MV-4-11 (cell line): Measurements from ENCODE around the gene SHB.

Experiments
- DNase-seq: peaks from one replicate; lab custom pipeline; 2025; lab: John Stamatoyannopoulos, UW

SHB gene

DNA sequence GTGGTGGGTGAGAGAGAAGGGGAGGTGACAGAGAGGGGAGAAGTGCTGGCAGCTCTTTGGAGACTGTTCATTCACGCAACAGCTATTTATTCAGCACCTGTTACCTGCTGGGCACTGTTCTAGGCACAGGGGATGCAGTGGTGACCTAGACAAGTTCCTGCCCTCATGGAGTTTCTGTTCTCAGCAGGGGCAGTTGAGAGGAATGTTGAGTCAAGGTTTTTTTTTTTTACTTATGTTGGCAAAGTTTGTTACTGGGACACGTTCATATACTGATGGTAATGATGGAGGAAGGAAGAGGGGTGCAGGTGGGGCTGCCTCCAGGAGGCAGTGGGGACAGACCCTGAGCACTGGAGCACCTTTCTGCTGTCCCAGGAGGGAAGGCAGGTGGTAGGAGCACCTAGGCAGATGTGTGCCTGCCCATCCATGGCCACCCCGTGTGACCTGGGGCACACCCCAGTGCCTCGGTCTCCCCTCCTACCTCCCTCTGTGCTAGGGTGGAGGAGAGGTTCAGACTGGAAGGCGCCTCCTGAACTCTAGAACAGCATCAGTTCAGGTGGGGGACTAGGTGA, 115.7 kb downstream of the SHB start:
- DNase-seq: no peak

DNA sequence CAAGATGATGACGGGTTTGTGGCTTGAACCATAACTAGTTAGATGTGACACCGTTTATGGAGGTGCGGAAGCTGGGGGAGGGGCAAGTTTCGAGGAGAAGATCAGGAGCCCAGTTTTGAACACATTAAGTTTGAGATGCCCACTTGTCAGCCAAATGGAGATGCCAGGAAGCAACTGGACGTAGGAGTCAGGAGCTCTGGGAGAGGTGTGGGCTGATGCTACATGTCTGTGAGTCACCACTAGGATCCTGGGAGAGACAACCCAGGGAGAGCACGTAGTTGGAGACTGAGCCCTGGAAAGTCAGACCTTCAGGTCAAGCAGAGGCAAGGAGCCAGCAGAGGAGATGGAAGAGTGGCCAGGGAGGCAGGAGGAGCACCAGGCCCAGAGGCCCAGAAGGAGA, 116.3 kb downstream of the SHB start:
- DNase-seq: no peak

DNA sequence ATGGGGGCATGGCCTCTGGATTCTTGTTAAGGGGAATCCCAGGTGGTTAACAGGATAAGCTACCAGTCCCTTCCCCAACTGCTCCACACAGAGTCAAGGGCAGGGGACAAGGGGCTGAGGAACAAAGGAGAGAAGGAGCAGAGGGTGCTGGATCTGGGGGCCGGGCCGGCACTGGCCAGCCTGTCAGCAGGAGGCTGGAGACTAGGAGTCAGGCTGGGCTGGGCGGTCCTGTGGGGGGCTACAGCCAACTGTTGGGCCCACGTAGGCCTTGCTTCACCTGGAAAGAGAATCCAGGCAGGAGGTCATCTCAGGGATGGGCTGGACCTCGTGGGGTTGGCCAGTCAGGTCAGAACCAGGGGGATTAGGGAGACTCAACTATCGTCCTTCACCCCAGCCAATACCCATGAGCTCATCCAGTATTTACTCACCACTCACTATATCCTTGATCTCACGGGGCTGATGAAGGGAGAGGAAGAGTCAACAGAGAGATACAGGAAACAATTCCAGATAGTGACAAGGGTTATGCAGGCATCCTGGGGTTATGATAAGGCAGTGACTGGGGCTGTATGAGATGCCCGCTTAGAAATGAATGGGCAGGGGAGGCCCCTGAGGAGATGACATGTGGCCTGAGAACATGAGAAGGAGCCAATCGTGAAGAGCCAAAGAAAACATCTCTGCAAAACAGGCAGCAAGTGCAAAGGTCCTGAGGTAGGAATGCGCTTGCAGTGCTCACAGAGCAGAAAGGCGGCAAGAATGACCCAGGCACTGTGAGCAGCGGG, 117.2 kb downstream of the SHB start:
- DNase-seq: no peak

DNA sequence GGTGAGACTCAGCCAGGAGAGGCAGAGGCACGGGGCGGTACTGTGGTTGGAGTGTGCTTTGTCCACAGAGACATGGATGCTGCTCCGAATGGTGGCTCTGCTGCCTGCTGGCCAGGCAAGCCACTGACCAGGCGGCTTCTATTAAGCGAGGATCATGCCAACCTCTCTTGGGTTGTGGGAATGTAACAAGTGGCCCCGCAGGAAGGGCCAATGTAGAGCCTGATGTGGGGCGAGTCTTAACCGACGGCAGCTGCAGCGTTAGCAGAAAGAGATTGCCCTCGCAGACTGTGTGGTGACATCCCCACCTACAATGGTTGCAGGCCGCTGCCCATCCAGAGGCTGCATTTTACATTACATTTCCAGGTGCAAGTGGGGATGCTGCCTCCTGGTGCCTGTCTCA, 118.5 kb downstream of the SHB start:
- DNase-seq: no peak

DNA sequence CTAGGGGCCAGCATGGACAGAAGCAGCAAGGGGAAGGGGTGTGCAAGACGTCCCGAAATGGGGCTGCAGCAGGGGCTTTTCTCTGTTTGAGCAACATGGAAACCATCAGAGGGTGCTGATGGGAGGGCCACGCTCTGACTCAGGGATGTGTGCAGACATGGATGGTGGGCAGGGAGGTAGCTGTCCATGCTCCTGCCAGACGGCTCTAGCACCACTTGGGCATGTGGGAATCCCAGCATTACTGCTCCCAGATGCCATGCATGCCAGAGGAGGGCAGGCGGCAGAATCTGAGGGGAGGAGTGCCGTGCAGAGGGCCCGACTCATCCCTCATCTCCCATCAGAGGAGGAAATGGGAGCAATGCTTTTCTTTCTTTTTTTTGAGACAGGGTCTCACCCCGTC, 119.5 kb downstream of the SHB start:
- no peak for DNase-seq

DNA sequence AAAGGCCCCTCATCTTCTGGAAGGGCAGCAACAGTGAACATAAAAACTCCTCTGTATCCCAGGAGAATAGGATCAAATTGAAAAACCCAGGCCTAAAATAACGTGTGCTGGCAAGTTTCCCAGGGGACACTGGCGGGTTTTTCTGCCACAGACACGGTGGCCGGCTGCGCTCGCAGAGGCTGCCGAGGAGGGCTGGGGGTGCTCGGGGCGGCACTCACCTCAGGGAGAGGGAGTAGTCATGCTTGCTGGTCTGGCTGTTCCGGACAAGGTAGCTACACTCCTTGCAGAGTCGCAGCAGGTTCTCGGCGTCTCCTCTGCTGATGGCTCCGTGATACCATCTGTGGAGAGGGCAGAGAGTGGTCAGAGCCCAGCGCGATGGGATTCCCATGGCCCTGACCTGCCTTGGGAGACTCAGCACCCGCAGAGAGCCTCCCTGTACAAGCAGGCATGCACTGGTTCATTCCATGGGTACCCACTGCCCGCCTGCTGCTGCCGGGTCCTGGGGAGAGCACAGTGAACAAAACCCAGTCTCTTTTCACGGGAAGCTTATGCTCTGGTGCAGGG, 120.5 kb downstream of the SHB start:
- DNase-seq: no peak

DNA sequence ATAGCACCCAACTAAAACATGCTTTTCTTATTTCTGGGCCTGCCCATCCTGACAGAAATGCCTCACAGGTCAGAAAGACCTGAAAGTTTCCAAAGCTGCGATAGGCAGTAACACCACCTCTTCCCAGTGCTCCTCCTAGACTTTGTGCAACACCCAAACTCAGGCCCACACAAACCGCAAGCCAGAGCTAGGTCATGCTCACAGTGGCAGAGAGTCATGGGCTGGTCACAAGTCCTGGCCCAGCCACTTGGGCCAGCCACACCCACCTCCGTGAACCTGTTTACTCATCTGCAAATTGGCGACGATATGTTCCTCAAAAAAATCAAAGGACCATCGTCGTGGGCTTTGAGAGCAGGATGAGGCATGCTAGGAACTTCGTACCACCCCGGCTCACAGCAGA, 121.0 kb downstream of the SHB start:
- no peak for DNase-seq

DNA sequence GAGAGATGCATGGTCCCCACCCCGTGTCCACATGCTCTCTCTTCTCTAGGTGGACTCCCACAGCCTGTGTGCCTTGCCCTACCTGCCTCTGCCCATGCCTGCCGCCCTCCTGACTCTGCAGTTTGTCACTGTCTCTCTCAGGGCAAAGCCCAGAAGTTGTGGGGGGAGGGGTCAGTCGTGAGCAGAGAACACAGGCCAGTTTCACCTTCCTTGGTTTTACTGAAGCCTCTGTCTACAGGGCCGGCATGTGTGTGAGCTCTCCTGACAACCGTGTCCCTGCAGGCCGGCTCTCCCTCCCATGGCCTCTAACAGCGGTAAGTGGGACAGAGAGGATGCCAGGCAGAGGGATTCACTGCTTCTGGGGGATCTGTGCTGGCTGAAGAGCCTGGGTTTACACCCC, 121.6 kb downstream of the SHB start:
- DNase-seq: no peak

DNA sequence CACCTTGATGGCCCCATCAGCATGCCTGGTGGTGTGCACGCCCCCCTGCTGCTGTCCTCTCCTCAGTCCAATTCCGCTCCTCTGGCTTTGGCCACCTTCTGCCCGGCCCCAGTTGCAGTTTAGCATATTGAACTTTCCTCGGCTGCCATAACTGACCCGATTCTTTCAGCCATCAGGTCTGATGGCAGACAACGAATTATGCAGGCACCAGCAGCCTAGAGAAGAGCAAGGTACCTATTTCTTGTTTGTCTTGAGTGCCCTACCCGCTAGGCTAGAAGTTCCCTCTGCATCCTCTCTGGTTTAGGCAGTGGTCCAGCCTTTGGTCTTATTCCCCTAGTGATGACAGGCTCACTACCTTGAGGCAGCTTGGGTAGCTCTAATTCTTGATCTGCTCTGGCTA, 122.1 kb downstream of the SHB start:
- no peak for DNase-seq

DNA sequence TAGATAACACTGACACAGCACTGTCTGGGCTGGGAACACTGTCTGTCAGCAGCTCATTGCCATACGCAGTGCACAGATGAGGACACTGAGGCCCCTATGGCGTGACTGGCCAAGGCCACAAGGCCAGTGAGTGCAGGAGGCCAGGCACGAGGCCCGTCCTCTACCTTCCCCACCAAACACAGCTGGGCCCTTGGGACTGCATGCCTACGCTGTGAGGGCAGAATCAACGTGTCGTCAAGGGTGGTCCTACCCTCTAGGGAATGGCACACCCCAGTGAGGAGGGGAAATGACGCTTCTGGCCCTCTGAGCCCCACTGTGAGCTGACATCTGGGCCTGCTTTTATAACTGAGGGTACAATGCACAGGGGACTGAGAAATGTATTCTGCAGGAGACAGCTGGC, 123.0 kb downstream of the SHB start:
- no peak for DNase-seq

DNA sequence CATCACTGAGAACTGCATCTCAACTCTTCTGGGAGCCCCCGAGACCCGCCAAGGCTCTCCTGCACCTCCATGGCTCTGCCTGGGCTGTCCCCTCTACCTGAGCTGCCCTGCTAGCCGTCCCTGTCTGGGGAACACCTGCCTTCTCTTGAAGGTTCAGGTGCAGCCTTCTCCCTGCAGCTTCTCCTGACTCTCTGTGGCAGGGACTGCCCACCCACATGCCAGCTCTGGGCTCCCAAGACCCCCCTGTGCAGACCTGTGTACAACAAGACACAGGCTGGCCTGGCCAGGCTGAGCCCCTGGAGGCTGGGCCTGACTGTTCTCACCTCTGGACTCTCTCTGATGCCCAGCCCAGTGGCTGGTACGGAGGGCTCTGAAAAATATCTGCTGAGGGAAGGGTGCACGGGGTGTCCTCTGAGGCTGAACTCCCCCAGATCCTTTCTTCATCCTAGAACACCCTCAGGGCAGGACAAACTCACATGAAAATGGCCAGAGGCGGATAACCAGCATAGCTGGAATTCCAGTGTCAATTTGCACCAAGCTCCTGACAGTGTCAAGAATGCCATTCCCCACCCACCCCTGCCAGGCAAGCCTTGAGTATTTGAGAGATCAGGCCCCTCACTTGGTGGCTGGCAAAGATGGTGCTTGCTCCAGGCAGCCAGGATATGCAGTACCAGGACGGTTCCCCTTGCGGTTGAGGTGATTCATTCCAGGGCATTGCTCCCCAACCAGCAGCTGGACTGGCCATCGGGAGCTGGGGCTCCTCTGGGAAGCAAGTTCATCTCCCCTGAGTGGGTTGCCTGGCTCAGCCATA, 124.2 kb downstream of the SHB start:
- DNase-seq: no peak

DNA sequence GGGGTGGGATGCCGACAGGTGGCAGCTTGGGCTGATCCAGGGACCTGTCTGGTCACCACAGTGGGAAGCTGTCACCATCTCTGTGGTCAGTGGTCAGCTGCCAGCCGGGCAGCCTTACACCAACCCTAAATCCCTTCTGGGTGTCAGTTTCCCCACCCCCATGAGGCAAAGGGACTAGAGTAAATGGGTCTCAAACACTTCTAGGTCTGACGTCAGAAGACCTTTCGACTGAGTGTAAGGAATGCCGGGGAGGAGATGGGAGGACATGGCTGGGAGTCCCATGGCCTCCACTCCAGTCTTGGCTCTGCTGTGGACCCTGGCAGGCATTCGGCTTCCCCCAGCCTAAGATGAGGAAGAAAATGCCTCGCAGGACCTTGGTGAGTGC, 124.8 kb downstream of the SHB start:
- no peak for DNase-seq

DNA sequence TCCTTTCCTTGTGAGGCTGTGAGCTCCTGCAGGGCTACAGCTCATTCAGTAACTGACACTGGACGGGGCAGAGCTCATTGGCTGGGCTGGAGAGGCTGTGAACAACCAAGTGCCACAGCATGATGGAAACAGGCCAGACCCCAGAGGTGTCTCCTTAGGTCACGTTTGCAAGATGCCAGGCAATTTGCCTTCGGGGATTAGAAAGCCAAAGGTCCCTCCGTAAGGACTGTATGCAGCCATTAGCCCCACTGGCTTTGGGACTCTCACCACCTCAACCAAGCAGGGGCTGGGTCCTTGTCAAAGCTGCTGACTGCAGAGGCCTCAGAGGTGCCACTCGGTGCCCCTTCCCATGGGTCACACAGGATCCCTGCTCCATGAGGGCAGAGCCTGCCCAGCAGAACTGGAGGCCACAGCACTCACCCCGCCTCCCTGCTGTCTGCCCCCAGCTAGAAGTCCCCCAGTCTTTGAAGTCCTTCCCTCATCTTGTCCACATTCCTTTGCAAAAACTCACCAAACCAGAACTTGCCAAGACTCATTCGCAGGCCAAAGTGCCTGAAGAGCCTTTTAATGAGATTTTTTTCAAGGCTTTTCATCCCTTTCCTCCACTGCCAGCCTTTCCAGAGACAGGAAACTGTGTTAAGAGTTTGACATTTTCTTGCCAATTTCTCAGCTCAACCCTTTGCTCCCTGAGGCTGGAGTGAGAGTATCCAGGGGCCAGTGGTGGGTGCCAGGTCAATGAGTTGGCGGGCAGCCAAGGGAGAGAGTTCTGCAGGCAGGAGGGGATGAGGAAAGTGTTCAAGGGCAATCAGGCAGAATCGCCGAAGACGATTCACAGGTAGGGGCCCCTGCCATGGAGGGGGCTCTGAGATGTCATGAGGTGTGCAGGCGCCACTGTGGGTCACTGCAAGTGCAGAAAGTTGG, 125.4 kb downstream of the SHB start:
- no peak for DNase-seq

DNA sequence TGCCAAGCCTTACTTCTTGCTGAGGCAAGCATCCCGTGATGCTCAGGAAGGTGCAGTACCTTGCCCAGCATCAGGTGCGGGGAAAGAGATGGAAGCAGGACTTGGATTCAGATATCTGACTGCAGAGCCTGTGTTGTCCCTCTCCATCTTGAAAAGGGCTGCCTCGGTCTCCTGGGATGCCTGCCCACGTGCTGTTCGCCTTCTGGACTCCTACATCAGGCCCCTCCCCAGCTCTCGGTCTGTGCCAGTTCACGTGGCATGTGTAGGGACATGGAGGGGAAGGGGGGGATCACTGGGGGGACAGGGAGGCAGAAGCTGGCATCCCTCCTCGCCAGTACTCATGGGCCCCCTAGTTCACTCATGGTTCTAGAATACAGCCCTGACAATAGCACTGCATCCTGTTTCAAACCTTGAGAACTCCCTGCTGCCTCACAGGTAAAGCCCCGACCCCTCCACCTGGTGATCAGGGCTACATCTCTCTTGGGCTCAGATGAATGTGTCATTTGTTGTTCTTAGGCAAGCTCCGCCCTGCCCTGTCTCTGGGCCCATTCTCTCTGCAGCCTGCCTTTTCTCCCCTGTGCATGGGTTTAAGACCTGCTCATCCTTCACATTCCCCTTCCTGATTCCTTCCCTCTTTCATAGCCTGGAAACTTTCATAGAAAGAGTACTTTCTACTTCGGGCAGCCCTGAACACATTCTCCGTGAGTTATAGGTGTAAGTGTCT, 126.2 kb downstream of the SHB start:
- no peak for DNase-seq

DNA sequence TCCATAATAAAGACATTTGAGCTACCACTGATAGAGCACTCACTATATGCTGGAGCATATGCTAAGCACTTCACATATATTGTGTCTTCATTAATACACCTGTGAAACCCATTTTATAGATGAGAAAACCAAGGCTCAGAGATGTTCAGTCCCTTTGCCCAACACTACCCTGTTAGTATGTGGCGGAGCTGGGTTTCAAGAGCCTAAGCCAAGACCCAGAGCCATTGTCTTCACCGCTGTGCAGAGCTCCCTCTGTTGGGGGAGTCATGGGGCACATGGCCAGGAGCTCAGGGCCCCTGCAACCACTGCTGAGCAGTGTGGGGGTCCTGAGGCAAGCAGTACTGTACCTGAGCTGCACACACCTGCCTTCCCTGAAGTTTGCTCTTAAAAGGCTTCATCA, 127.8 kb downstream of the SHB start:
- no peak for DNase-seq

DNA sequence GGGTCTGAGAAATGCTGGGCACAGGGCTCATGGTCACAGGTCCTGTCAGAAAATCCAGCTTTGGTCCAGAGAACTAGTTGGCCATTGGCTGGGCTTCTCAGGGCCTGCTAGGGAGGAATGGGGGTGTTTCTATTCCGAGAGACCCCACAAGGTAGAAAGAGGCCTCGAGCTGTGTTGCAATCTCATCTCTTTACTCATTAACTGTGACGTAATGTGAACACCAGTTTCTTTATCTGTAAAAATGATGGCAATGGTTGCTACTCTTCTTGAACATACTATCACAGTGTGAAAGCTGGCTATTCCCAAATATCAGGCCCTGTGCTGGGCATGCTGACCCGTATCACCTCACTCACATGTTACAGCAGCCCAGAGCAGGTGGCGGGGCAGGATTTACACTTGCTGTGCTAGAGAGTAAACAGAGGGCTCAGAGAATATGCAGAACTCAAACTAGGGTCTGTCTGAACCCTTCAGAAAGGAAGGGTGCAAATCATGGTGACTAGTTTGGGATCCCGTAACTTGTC, 129.4 kb downstream of the SHB start:
- peak; percentile 24 for DNase-seq

DNA sequence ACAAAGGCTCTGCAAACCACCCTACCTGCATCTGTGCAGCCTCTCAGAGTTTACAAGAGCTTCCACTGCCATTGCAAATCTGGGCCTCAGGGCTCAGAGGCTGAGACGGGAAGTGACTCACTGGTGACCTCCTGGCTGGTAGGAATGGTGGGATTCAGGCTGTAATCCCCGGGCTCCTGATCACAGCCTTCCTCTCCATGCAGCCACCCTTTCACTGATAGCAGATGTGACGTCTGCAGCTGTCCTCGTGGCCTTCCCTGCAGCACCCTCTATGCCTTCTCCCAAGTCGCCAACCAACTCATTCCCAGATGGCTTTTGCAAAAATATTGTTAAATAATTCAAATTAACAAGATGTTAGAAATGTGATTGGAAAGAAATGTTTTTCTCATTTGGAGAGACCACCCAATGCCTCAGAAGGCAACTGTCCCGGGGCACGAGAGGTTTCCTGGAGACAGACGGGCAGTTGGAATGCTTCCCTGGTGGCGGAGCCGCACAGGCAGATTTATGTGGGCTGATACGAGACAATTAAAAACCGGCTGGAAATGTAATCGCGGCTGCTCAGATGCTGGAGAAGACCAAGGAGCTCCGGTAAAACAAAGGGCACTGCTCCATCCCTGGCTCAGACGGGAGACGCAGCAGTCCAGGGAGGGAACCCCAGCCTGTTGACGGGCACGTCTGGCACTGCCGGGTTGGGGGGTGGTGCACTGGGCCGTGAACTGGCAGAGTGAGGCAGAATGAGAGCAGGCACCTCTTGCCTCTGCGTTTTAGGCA, 130.7 kb downstream of the SHB start:
- DNase-seq: no peak

DNA sequence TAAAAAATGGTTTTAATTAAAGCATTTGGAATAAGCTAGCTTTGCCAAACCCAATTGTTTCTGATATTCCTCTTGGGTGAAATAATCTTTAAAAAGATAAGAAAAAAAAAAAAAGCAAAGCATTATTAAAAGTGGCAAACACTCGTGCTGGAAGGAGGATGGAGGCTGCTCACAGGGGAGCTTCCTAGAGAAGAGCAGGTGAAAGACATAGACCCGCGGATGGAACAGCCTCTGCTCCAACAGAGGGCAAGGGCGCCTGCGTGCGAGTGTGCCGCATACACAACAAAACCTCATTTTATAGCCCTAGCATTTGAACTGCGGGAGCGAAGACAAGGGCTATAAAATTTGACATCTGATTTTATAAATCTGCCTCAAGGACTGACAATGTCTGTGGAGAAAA, 131.7 kb downstream of the SHB start:
- DNase-seq: no peak

DNA sequence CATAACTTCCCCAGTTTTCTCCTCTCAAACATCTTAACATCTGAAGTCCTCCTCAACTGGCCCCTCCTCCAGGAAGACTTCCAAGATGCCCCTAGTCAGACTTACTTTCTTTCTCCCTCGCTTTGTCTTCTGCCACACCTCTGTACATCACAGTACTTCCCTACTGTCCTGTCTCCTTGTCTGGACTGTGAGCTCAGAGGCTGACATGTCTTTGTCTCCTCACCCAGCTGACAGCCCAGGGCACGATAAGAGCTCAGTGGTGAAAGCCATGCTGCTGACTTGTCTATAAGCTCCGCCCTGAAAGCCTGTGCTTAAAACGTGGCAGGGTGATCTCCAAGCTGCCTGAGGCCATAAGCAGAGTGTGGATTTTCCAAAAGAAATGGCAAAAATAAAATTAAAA, 132.1 kb downstream of the SHB start:
- DNase-seq: no peak

DNA sequence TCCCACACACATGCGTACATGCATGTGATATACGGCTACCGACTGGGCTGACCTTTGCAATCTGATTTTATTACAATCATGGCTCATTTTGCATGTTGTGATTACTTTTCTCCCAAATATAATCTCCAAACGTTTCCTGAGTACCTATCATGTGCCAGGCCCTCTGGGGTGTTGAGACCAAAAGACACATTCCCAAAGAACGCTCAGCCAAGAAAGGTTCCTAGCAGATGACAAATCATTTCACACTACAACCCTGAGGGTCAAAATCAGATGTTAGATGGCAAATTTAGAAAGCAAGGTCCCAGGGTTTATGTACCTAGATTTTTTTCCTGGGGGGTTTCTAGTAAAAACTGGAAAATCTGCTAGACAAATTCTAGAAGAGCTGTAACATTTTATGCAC, 132.7 kb downstream of the SHB start:
- no peak for DNase-seq
